ENCODE measurements around the gene ETHE1. TPM values are rescaled to one million over a fixed set of nuclear protein-coding genes. Genes with fewer than 3 reads are reported as not detected.

The ETHE1 gene
- total RNA-seq, 4 donors from 2014 or later = 44.3 to 76.0 (median 57.8) TPM

- 95% methylated on average over 5 of the region's 5 CpGs for WGBS
- no peak for DNase-seq (ENCODE audit: low spot score in 2 of 2)
- Histone ChIP-seq H3K4me1 (no peaks in the 10 kb centered on the region), H3K9me3 (no peaks in the 10 kb centered on the region), H3K27ac (no peak overlapping the region), H3K4me3 (no peak overlapping the region), H3K27me3 (no peaks in the 10 kb centered on the region), H3K36me3 (peaks cover 94% of the 10 kb centered on the region)
- TF ChIP-seq POLR2AphosphoS5 (IDR thresholded peaks at IDR 0.05) = no peak
- TF ChIP-seq CTCF (IDR thresholded peaks at IDR 0.05) = no peak
- TF ChIP-seq EP300 (IDR thresholded peaks at IDR 0.05) = no peak
- no peak for TF ChIP-seq POLR2A (IDR thresholded peaks at IDR 0.05)
Measured at GRCh38 chr19:43541920-43542650, 15.1 kb upstream of the ETHE1 start.

GRCh38 chr19:43540381-43540780 lies 13.4 kb upstream of the ETHE1 start:
- 100% methylated on average over 3 of the region's 3 CpGs for WGBS
- Histone ChIP-seq H3K36me3 (peaks cover 81% of the 10 kb centered on the region), H3K27me3 (no peaks in the 10 kb centered on the region), H3K9me3 (no peaks in the 10 kb centered on the region), H3K4me1 (peaks cover 3% of the 10 kb centered on the region), H3K4me3 (no peak overlapping the region), H3K27ac (no peak overlapping the region)
- no peak for DNase-seq (ENCODE audit: low spot score in 2 of 2)
- TF ChIP-seq EP300 (IDR thresholded peaks at IDR 0.05) (no peak), POLR2AphosphoS5 (IDR thresholded peaks at IDR 0.05) (no peak), POLR2A (IDR thresholded peaks at IDR 0.05) (no peak)

GRCh38 chr19:43538922-43539321 lies 11.9 kb upstream of the ETHE1 start:
- Histone ChIP-seq H3K27ac (no peak overlapping the region), H3K36me3 (peaks cover 67% of the 10 kb centered on the region), H3K27me3 (no peaks in the 10 kb centered on the region), H3K4me1 (peaks cover 15% of the 10 kb centered on the region), H3K9me3 (no peaks in the 10 kb centered on the region), H3K4me3 (no peak overlapping the region)
- TF ChIP-seq EP300 (IDR thresholded peaks at IDR 0.05) (no peak), POLR2A (IDR thresholded peaks at IDR 0.05) (no peak), CTCF (IDR thresholded peaks at IDR 0.05) (no peak), POLR2AphosphoS5 (IDR thresholded peaks at IDR 0.05) (no peak)
- no peak for DNase-seq (ENCODE audit: low spot score in 2 of 2)

GRCh38 chr19:43534816-43535761 lies 8.1 kb upstream of the ETHE1 start:
- Histone ChIP-seq H3K4me3 (no peak overlapping the region), H3K36me3 (peaks cover 29% of the 10 kb centered on the region), H3K4me1 (peaks cover 33% of the 10 kb centered on the region), H3K9me3 (no peaks in the 10 kb centered on the region), H3K27ac (peak overlapping the region; percentile 22), H3K27me3 (no peaks in the 10 kb centered on the region)
- WGBS = 72% methylated on average over 60 of the region's 62 CpGs
- peak in 1 of 2 donors; percentile 78 for DNase-seq (ENCODE audit: low spot score in 2 of 2)
- no peak for TF ChIP-seq POLR2AphosphoS5 (IDR thresholded peaks at IDR 0.05)
- peak; percentile 8 to 44 for TF ChIP-seq CTCF (IDR thresholded peaks at IDR 0.05)

GRCh38 chr19:43534305-43534815 lies 7.4 kb upstream of the ETHE1 start:
- peaks cover 22% of the 10 kb centered on the region for H3K36me3 ChIP-seq
- peak overlapping the region; percentile 22 for H3K27ac ChIP-seq
- H3K4me1 ChIP-seq = peaks cover 33% of the 10 kb centered on the region
- no peaks in the 10 kb centered on the region for H3K27me3 ChIP-seq
- WGBS = 17% methylated on average over 15 of the region's 17 CpGs
- DNase-seq (ENCODE audit: low spot score in 2 of 2) = no peak
- H3K9me3 ChIP-seq = no peaks in the 10 kb centered on the region
- H3K4me3 ChIP-seq = peak overlapping the region; percentile 74
- TF ChIP-seq POLR2A (IDR thresholded peaks at IDR 0.05) = no peak
- TF ChIP-seq EP300 (IDR thresholded peaks at IDR 0.05) = no peak
- TF ChIP-seq POLR2AphosphoS5 (IDR thresholded peaks at IDR 0.05) = no peak
- TF ChIP-seq CTCF (IDR thresholded peaks at IDR 0.05) = no peak
